K562 (cell line): ENCODE results near the gene PTRH2. TPM values are rescaled to one million over a fixed set of nuclear protein-coding genes. Genes with fewer than 3 reads are reported as not detected.

Experiments
- ATAC-seq: fragments of 200-7000 bp; cut with Tn5 transposase; 3 replicates; pipeline ENCODE4 v1.9.1; 2020; ENCODE audit warnings: moderate library complexity
- BruUV-seq: library from RNA; stranded (reverse); fragments of 400-500 nt; replicated peaks from 2 replicates; lab custom pipeline; 2021; lab: Mats Ljungman, UMichigan
- CTCF ChIA-PET: fragments of 300-600 bp; formaldehyde crosslinking; extraction: SDS; loops from one replicate; lab custom pipeline; 2021; ENCODE audit warnings: low intra/inter-chr PET ratio; lab: Yijun Ruan, JAX
- POLR2A ChIA-PET: fragments of 300-600, 350-650 bp; sonication (Branson Sonifier 250); formaldehyde crosslinking; extraction: SDS; loops from one replicate; lab custom pipeline; 2021; ENCODE audit warnings: antibody characterized with exemption, inconsistent platforms; lab: Yijun Ruan, JAX
- DNase-seq, 4 experiments: peaks; one replicate each; pipeline versions ENCODE4 v3.0.0 to v3.0.0-alpha.2; 2011 to 2018; ENCODE audit warnings: low spot score in 3 of 4, mixed read lengths in 3 of 4; ENCODE audit errors: extremely low read depth in 1 of 4
- FAIRE-seq: peaks from 2 replicates; lab custom pipeline; 2011; peaks lifted over from hg19 to GRCh38; lab: Jason Lieb, UNC
- H2AFZ ChIP-seq: 2 replicates; pipeline ENCODE4 v1.6.0; 2011; ENCODE audit warnings: low read depth, low read length, control low read depth, inconsistent platforms
- H3K27ac ChIP-seq: fragments of 200-600 bp; 3 replicates; pipeline ENCODE4 v1.8.0; 2011; ENCODE audit warnings: low read depth, mild to moderate bottlenecking, control low read depth, inconsistent platforms, low read length, moderate library complexity, mixed read lengths; ENCODE audit errors: extremely low read depth
- H3K27me3 ChIP-seq, 2 experiments: fragments of 300-600 bp in 1 of 2; 2 replicates in 1 of 2; 3 replicates in 1 of 2; pipeline versions ENCODE4 v1.6.0 to v1.8.0; 2011; ENCODE audit warnings: inconsistent platforms in 2 of 2, low read length in 2 of 2, mild to moderate bottlenecking in 1 of 2, mixed read lengths in 1 of 2, moderate library complexity in 1 of 2; ENCODE audit not compliant: control insufficient read depth in 2 of 2, insufficient read depth in 2 of 2
- H3K36me3 ChIP-seq: fragments of 300-600 bp; 3 replicates; pipeline ENCODE4 v1.8.0; 2011; ENCODE audit warnings: mild to moderate bottlenecking, low read length, inconsistent platforms; ENCODE audit not compliant: control insufficient read depth, insufficient read depth
- H3K4me1 ChIP-seq, 2 experiments: fragments of 200-600 bp in 1 of 2; replicated peaks in 1 of 2; 2 replicates in 1 of 2; 3 replicates in 1 of 2; pipeline versions ENCODE4 v1.5.1 to v1.8.0; 2011; ENCODE audit warnings: inconsistent platforms in 2 of 2, low read length in 2 of 2, mild to moderate bottlenecking in 1 of 2, mixed read lengths in 1 of 2, moderate library complexity in 1 of 2; ENCODE audit not compliant: control insufficient read depth in 2 of 2, insufficient read depth in 2 of 2
- H3K4me2 ChIP-seq: 2 replicates; pipeline ENCODE4 v1.6.1; 2011; ENCODE audit warnings: low read length, control low read depth, inconsistent platforms, mixed read lengths; ENCODE audit not compliant: insufficient read depth
- H3K4me3 ChIP-seq: fragments of 200-600 bp; sonication (generic), shearing (Covaris generic); 2 replicates; pipeline ENCODE4 v1.5.1; 2016; ENCODE audit warnings: control low read depth, inconsistent platforms
- H3K79me2 ChIP-seq: fragments of 200-600 bp; 3 replicates; pipeline ENCODE4 v1.8.0; 2011; ENCODE audit warnings: low read length, inconsistent platforms; ENCODE audit not compliant: control insufficient read depth, insufficient read depth
- H3K9ac ChIP-seq, 2 experiments: 2 replicates each; pipeline versions ENCODE4 v1.6.0 to v1.6.1; 2011; ENCODE audit warnings: low read depth in 2 of 2, low read length in 2 of 2, control low read depth in 1 of 2, inconsistent platforms in 1 of 2, mild to moderate bottlenecking in 1 of 2, mixed read lengths in 1 of 2; ENCODE audit not compliant: insufficient read depth in 1 of 2
- H3K9me1 ChIP-seq: one replicate; pipeline ENCODE4 v1.6.0; 2011; ENCODE audit warnings: inconsistent platforms, mild to moderate bottlenecking, low read length, moderate library complexity; ENCODE audit not compliant: control insufficient read depth, insufficient read depth
- H3K9me3 ChIP-seq: replicated peaks from 2 replicates; pipeline ENCODE4 v1.5.1; 2011; ENCODE audit warnings: low read depth, low read length, inconsistent platforms; ENCODE audit not compliant: control insufficient read depth, insufficient read depth
- H4K20me1 ChIP-seq: replicated peaks from 2 replicates; pipeline ENCODE4 v1.6.1; 2011; ENCODE audit warnings: low read length, inconsistent platforms, mixed read lengths; ENCODE audit not compliant: control insufficient read depth, insufficient read depth
- BRD4 ChIP-seq: fragments of 200-600 bp; sonication (generic); IDR thresholded peaks from 2 replicates; pipeline ENCODE4 v1.6.1; 2017; ENCODE audit warnings: inconsistent platforms
- DLX4 ChIP-seq: fragments of 250-450 bp; sonication (Bioruptor Pico); IDR thresholded peaks from 2 replicates; pipeline ENCODE4 v1.6.1; 2021; ENCODE audit warnings: mild to moderate bottlenecking
- ERF ChIP-seq: fragments of 450-650 bp; formaldehyde crosslinking; IDR thresholded peaks from 2 replicates; pipeline ENCODE4 v1.4.0; 2020; ENCODE audit warnings: mild to moderate bottlenecking, mixed read lengths
- GATAD2A ChIP-seq: fragments of 450-650 bp; IDR thresholded peaks from 2 replicates; pipeline ENCODE4 v1.6.1; 2017
- HCFC1 ChIP-seq: IDR thresholded peaks from 2 replicates; pipeline ENCODE4 v1.6.1; 2012; ENCODE audit warnings: low read depth, low read length, improper control_type of control experiment
- OTX1 ChIP-seq: fragments of 450-650 bp; formaldehyde crosslinking; IDR thresholded peaks from 2 replicates; pipeline ENCODE4 v1.4.0; 2022; ENCODE audit warnings: mild to moderate bottlenecking
- POLR3G ChIP-seq: IDR thresholded peaks from 2 replicates; pipeline ENCODE4 v1.6.1; 2011; ENCODE audit not compliant: insufficient read length, insufficient replicate concordance; ENCODE audit errors: extremely low read depth
- RREB1 ChIP-seq: fragments of 250-450 bp; sonication (Bioruptor Pico); IDR thresholded peaks from 2 replicates; pipeline ENCODE4 v1.4.0; 2020
- SMAD2 ChIP-seq: fragments of 150-350 bp; IDR thresholded peaks from 2 replicates; pipeline ENCODE4 v1.6.1; 2014; ENCODE audit warnings: low read depth, mild to moderate bottlenecking, low read length
- SRSF7 ChIP-seq: fragments of 200-400 bp; formaldehyde crosslinking; optimal IDR thresholded peaks from 2 replicates; pipeline ENCODE3; 2017; ENCODE audit warnings: mild to moderate bottlenecking, low read depth, low read length
- YBX1 ChIP-seq: fragments of 450-650 bp; IDR thresholded peaks from 2 replicates; pipeline ENCODE4 v1.7.1; 2016; ENCODE audit warnings: mild to moderate bottlenecking
- ZKSCAN8 ChIP-seq: fragments of 200-800 bp; sonication (Bioruptor generic); IDR thresholded peaks from 2 replicates; pipeline ENCODE4 v1.6.1; 2016; ENCODE audit warnings: missing genetic modification characterization, missing compliant biosample characterization
- ZNF165 ChIP-seq: fragments of 250-450 bp; sonication (Bioruptor Pico); IDR thresholded peaks from 2 replicates; pipeline ENCODE4 v1.4.0; 2020; ENCODE audit warnings: borderline replicate concordance
- ZNF780A ChIP-seq: fragments of 250-450 bp; sonication (Bioruptor Pico); IDR thresholded peaks from 2 replicates; pipeline ENCODE4 v1.5.0; 2021; ENCODE audit warnings: mild to moderate bottlenecking
- WGBS: fragments of 100-300 bp; shearing (Covaris generic); methylation state at CpG from one replicate; pipeline ENCODE4 v1.1.6; 2016; ENCODE audit warnings: low coverage, mixed read lengths; ENCODE audit not compliant: insufficient coverage; ENCODE audit errors: missing lambda C conversion rate; 5-methylcytosine and 5-hydroxymethylcytosine counted together
- in situ Hi-C: fragments of 300-500 bp; cut with MboI; formaldehyde crosslinking; loops from 4 replicates; pipeline ENCODE4 v1.15.0; 2018; ENCODE audit warnings: inconsistent platforms, mixed read lengths
- intact Hi-C: fragments of 100-400 bp; cut with micrococcal nuclease; formaldehyde crosslinking; loops from 2 replicates; pipeline ENCODE4 v1.14.2; 2022
- polyA plus RNA-seq, 8 experiments: library from polyadenylated mRNA; depleted of rRNA in 4 of 8; stranded (reverse) in 5 of 8; unstranded in 3 of 8; fragments of >200 nt; fragmentation: Nextera tagmentation in 2 of 8; fragmentation: Illumina TruSeq in 1 of 8; extraction: Ambion mirVana in 2 of 8; extraction: Trizol in 1 of 8; gene quantifications; 2 replicates each; pipeline versions ENCODE4 v1.2.1 to v1.2.3, GENCODE V29; 2011 to 2014; ENCODE audit warnings: inconsistent platforms in 1 of 8, missing spikeins in 1 of 8
- total RNA-seq, 7 experiments: library from RNA; depleted of rRNA in 6 of 7; stranded (reverse); fragments of >200 nt in 6 of 7; fragmentation: Illumina TruSeq in 2 of 7; extraction: Trizol in 2 of 7; gene quantifications; 2 replicates each; pipeline versions ENCODE4 v1.2.1 to v1.2.3, GENCODE V29; 2011 to 2021; ENCODE audit warnings: low replicate concordance in 1 of 7
- TF ChIP-seq, protein P1 (sequence below): sonication (generic); formaldehyde crosslinking; IDR thresholded peaks from 2 replicates; pipeline ENCODE4 v1.8.0; 2023; ENCODE audit warnings: mild to moderate bottlenecking, missing genetic modification reagents

Gene PTRH2
- total and polyA plus RNA-seq, 9 of the 15 experiments (the other 6 are each of a cell fraction or from before 2014, with no cell fraction given), result 53.1 to 210 (median 126) TPM

DNA sequence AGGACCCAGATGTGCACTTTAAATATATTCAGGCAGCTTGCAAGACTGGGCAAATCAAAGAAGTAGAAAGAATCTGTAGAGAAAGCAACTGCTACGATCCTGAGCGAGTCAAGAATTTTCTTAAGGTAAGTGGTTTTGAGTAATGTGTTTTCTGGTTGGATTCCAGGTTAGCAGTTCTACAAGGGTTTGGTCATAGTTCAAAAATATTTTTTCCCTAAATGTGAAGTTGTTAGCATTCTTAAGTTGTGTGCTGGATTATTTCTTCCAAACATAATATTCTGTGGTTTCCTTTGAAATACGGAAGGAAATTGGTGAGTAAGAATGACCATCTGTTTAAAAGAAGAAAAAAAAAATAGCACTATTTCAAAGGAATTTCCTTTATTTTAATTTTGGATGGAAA, 38.4 kb downstream of the PTRH2 start:
- 98% methylated on average over 3 of the region's 3 CpGs for WGBS
- no peaks in the 10 kb centered on the region for H4K20me1 ChIP-seq
- H2AFZ ChIP-seq, result no peak overlapping the region
- peaks cover 96% of the 10 kb centered on the region for H3K36me3 ChIP-seq
- no peak for FAIRE-seq
- H3K4me1 ChIP-seq, result no peaks in the 10 kb centered on the region
- POLR2A ChIA-PET, result interaction anchor here (1.0 to 4.2 kb wide), 3 partner anchors 8 to 39 kb away, joined by 5 to 19 read pairs (median 17); partner anchors contain the start of genes PTRH2 and VMP1
- no peak overlapping the region for H3K4me3 ChIP-seq
- H3K27me3 ChIP-seq, result no peaks in the 10 kb centered on the region
- no peak for ATAC-seq
- no peak overlapping the region for H3K4me2 ChIP-seq
- in situ Hi-C loops, result no loop called here
- no peak overlapping the region for H3K9ac ChIP-seq
- peaks cover 12% of the 10 kb centered on the region; the same call in 2 of the 3 replicates for H3K79me2 ChIP-seq
- BruUV-seq, result no TSS peak
- no peaks in the 10 kb centered on the region for H3K9me1 ChIP-seq
- H3K9me3 ChIP-seq, result no peaks in the 10 kb centered on the region
- intact Hi-C loops, result no loop called here
- CTCF ChIA-PET, result no interaction called here
- no peak for DNase-seq
- H3K27ac ChIP-seq, result no peak overlapping the region
- no peak for TF ChIP-seq POLR3G
- TF ChIP-seq BRD4, result no peak
- no peak for TF ChIP-seq ERF (CRISPR knock-in tag)
- no peak for TF ChIP-seq ZNF165 (CRISPR knock-in tag)
- no peak for TF ChIP-seq RREB1
- TF ChIP-seq, protein P1, sequence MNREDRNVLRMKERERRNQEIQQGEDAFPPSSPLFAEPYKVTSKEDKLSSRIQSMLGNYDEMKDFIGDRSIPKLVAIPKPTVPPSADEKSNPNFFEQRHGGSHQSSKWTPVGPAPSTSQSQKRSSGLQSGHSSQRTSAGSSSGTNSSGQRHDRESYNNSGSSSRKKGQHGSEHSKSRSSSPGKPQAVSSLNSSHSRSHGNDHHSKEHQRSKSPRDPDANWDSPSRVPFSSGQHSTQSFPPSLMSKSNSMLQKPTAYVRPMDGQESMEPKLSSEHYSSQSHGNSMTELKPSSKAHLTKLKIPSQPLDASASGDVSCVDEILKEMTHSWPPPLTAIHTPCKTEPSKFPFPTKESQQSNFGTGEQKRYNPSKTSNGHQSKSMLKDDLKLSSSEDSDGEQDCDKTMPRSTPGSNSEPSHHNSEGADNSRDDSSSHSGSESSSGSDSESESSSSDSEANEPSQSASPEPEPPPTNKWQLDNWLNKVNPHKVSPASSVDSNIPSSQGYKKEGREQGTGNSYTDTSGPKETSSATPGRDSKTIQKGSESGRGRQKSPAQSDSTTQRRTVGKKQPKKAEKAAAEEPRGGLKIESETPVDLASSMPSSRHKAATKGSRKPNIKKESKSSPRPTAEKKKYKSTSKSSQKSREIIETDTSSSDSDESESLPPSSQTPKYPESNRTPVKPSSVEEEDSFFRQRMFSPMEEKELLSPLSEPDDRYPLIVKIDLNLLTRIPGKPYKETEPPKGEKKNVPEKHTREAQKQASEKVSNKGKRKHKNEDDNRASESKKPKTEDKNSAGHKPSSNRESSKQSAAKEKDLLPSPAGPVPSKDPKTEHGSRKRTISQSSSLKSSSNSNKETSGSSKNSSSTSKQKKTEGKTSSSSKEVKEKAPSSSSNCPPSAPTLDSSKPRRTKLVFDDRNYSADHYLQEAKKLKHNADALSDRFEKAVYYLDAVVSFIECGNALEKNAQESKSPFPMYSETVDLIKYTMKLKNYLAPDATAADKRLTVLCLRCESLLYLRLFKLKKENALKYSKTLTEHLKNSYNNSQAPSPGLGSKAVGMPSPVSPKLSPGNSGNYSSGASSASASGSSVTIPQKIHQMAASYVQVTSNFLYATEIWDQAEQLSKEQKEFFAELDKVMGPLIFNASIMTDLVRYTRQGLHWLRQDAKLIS (CRISPR knock-in tag), result no peak
- no peak for TF ChIP-seq SMAD2
- TF ChIP-seq SRSF7, result no peak
- no peak for TF ChIP-seq ZKSCAN8 (CRISPR knock-in tag)
- TF ChIP-seq HCFC1, result no peak
- TF ChIP-seq DLX4, result no peak
- TF ChIP-seq GATAD2A, result no peak
- TF ChIP-seq YBX1, result no peak
- TF ChIP-seq ZNF780A (CRISPR knock-in tag), result no peak
- TF ChIP-seq OTX1 (CRISPR knock-in tag), result no peak
